ENCODE measurements around the gene SPNS2. TPM values are rescaled to one million over a fixed set of nuclear protein-coding genes. Genes with fewer than 3 reads are reported as not detected.

The SPNS2 gene
- polyA plus RNA-seq, 1 of the 3 experiments (the other 2 are of a cell fraction) = 0.08 TPM

- WGBS (ENCODE audit: low lambda C conversion rate) = 97% methylated on average over 14 of the region's 32 CpGs
- H3K9me2 ChIP-seq = no peaks in the 10 kb centered on the region
- H3K9ac ChIP-seq = no peak overlapping the region
- H3K9me3 ChIP-seq = no peaks in the 10 kb centered on the region
- H3K4me2 ChIP-seq = no peak overlapping the region
- peaks cover 9 to 85% of the 10 kb centered on the region in 2 experiments for H3K36me3 ChIP-seq (replicated peaks in 1 of 2; ENCODE audit: control insufficient read depth in 1 of 2, insufficient read depth in 2 of 2, low read length in 1 of 2)
- no peaks in the 10 kb centered on the region for H3K79me2 ChIP-seq (ENCODE audit: insufficient read depth)
- ChIA-PET POLR2A (no interaction called here), CTCF (interaction anchor here (1.2 to 1.7 kb wide), 2 partner anchors 10 to 125 kb away, joined by 3 to 4 read pairs; partner anchors contain the start of gene MYBBP1A)
- no peaks in the 10 kb centered on the region for H3K4me1 ChIP-seq (ENCODE audit: control insufficient read depth in 1 of 2, insufficient read depth in 2 of 2, low read depth in 1 of 2, low read length in 1 of 2)
- no peak overlapping the region for H3K27ac ChIP-seq (ENCODE audit: low read depth in 2 of 2, low read length in 1 of 2)
- no peak overlapping the region for H3K4me3 ChIP-seq (ENCODE audit: low read depth in 2 of 2, low read length in 1 of 2)
- no peak for TF ChIP-seq GABPA (IDR thresholded peaks at IDR 0.05; ENCODE audit: low read depth)
- TF ChIP-seq RXRA (IDR thresholded peaks at IDR 0.05; ENCODE audit: borderline replicate concordance, low read depth) = no peak
- TF ChIP-seq EP300 (IDR thresholded peaks at IDR 0.05; ENCODE audit: borderline replicate concordance in 1 of 2, low read depth in 1 of 2, low read length in 1 of 2) = no peak
- no peak for TF ChIP-seq IRF3 (IDR thresholded peaks at IDR 0.05; ENCODE audit: low read depth, low read length)
- no peak for TF ChIP-seq CHD2 (IDR thresholded peaks at IDR 0.05; ENCODE audit: low read length, partially characterized antibody)
- no peak for TF ChIP-seq EZH2phosphoT487 (IDR thresholded peaks at IDR 0.05; ENCODE audit: borderline replicate concordance, low read depth)
- DNase-seq = no peak
- H3F3A ChIP-seq (replicated peaks; ENCODE audit: insufficient read depth) = no peaks in the 10 kb centered on the region
- no peaks in the 10 kb centered on the region for H4K20me1 ChIP-seq (ENCODE audit: insufficient read depth)
- H3K27me3 ChIP-seq (ENCODE audit: insufficient read depth) = no peaks in the 10 kb centered on the region
- H2AFZ ChIP-seq (ENCODE audit: low read depth) = no peak overlapping the region
Observed at GRCh38 chr17:4545217-4545951, 46.7 kb downstream of the SPNS2 start.

GRCh38 chr17:4547118-4547906 lies 48.6 kb downstream of the SPNS2 start:
- no peak overlapping the region for H3K9ac ChIP-seq
- 94% methylated on average over 13 of the region's 17 CpGs for WGBS (ENCODE audit: low lambda C conversion rate)
- no peaks in the 10 kb centered on the region for H3F3A ChIP-seq (replicated peaks; ENCODE audit: insufficient read depth)
- POLR2A ChIA-PET = no interaction called here
- H3K4me2 ChIP-seq = no peak overlapping the region
- no peak overlapping the region for H2AFZ ChIP-seq (ENCODE audit: low read depth)
- no peaks in the 10 kb centered on the region for H3K9me2 ChIP-seq
- H3K79me2 ChIP-seq (ENCODE audit: insufficient read depth) = peaks cover 5% of the 10 kb centered on the region; the same call in 1 of the 2 replicates
- no peaks in the 10 kb centered on the region for H3K27me3 ChIP-seq (ENCODE audit: insufficient read depth)
- no peak overlapping the region for H3K27ac ChIP-seq (ENCODE audit: low read depth in 2 of 2, low read length in 1 of 2)
- no peaks in the 10 kb centered on the region for H3K4me1 ChIP-seq (ENCODE audit: control insufficient read depth in 1 of 2, insufficient read depth in 2 of 2, low read depth in 1 of 2, low read length in 1 of 2)
- H3K36me3 ChIP-seq (replicated peaks in 1 of 2; ENCODE audit: control insufficient read depth in 1 of 2, insufficient read depth in 2 of 2, low read length in 1 of 2) = peaks cover 18 to 84% of the 10 kb centered on the region in 2 experiments
- no peak for DNase-seq
- H4K20me1 ChIP-seq (ENCODE audit: insufficient read depth) = no peaks in the 10 kb centered on the region
- no peaks in the 10 kb centered on the region for H3K9me3 ChIP-seq
- CTCF ChIA-PET = interaction anchor here (0.7 to 2.0 kb wide), 3 partner anchors 18 to 35 kb away, joined by 3 to 5 read pairs (median 4); no protein-coding TSS in a partner anchor
- H3K4me3 ChIP-seq (ENCODE audit: low read depth in 2 of 2, low read length in 1 of 2) = no peak overlapping the region
- no peak for TF ChIP-seq NRF1 (IDR thresholded peaks at IDR 0.05; ENCODE audit: low read depth, low read length)
- TF ChIP-seq MEF2A (IDR thresholded peaks at IDR 0.05; ENCODE audit: borderline replicate concordance, low read depth) = no peak
- no peak for TF ChIP-seq RAD21 (IDR thresholded peaks at IDR 0.05; ENCODE audit: low read length)
- no peak for TF ChIP-seq FOXJ3 (CRISPR knock-in tag; IDR thresholded peaks at IDR 0.05)
- no peak for TF ChIP-seq RCOR1 (IDR thresholded peaks at IDR 0.05; ENCODE audit: low read length)
- no peak for TF ChIP-seq MXI1 (IDR thresholded peaks at IDR 0.05; ENCODE audit: low read depth, low read length)
- TF ChIP-seq SMC3 (IDR thresholded peaks at IDR 0.05; ENCODE audit: low read depth, low read length) = no peak
- TF ChIP-seq USF1 (IDR thresholded peaks at IDR 0.05; ENCODE audit: borderline replicate concordance, low read depth) = no peak
- TF ChIP-seq EP300 (IDR thresholded peaks at IDR 0.05; ENCODE audit: borderline replicate concordance in 1 of 2, low read depth in 1 of 2, low read length in 1 of 2) = no peak
- no peak for TF ChIP-seq YY1 (IDR thresholded peaks at IDR 0.05; ENCODE audit: low read depth)
- no peak for TF ChIP-seq REST (IDR thresholded peaks at IDR 0.05; ENCODE audit: low read depth, low read length)
- TF ChIP-seq USF2 (IDR thresholded peaks at IDR 0.05; ENCODE audit: borderline replicate concordance, low read depth, low read length) = no peak

Measured in SK-N-SH (cell line).